ENCODE results near the gene MAPKAPK2. TPM values are rescaled to one million over a fixed set of nuclear protein-coding genes. Genes with fewer than 3 reads are reported as not detected.

The MAPKAPK2 gene
- total and polyA plus RNA-seq, 10 donors: 42.2 to 129 (median 94.2) TPM

GRCh38 chr1:206739411-206740076 lies 54.8 kb downstream of the MAPKAPK2 start:
- no peak overlapping the region for H3K4me3 ChIP-seq
- H3K4me1 ChIP-seq: peaks cover 23 to 86% (median 60%) of the 10 kb centered on the region in 6 donors
- DNase-seq: no peak
- 11 to 23% (median 21%) methylated on average over 5 of the region's 5 CpGs for WGBS, 5 donors
- TF ChIP-seq POLR2AphosphoS5 (IDR thresholded peaks at IDR 0.05) (peak in 1 of 3 donors; percentile 72), CTCF (IDR thresholded peaks at IDR 0.05 in 8 of 11, conservative IDR thresholded peaks at IDR 0.05 in 3 of 11) (no peak)
- H3K9me3 ChIP-seq: no peaks in the 10 kb centered on the region
- H3K27me3 ChIP-seq (replicated peaks in 1 of 7): no peaks in the 10 kb centered on the region
- peaks cover 0 to 34% (median 0%) of the 10 kb centered on the region in 6 donors for H3K36me3 ChIP-seq
- intact Hi-C loops (cut with DNase I; ENCODE audit: low total_unique reads): no loop called here
- peak overlapping the region in 7 of 8 donors; percentile 26 to 77 (median 58) for H3K27ac ChIP-seq

GRCh38 chr1:206741142-206741701 lies 56.5 kb downstream of the MAPKAPK2 start:
- peaks cover 23 to 78% (median 48%) of the 10 kb centered on the region in 6 donors for H3K4me1 ChIP-seq
- intact Hi-C loops (cut with DNase I; ENCODE audit: low total_unique reads): no loop called here
- no peak overlapping the region for H3K4me3 ChIP-seq
- peaks cover 0 to 17% (median 0%) of the 10 kb centered on the region in 6 donors for H3K36me3 ChIP-seq
- H3K9me3 ChIP-seq: no peaks in the 10 kb centered on the region
- 73 to 85% (median 84%) methylated on average over 6 of the region's 6 CpGs for WGBS, 5 donors
- TF ChIP-seq POLR2A (IDR thresholded peaks at IDR 0.05): no peak
- peak in 1 of 3 donors; percentile 21 for TF ChIP-seq POLR2AphosphoS5 (IDR thresholded peaks at IDR 0.05)
- no peak for TF ChIP-seq CTCF (IDR thresholded peaks at IDR 0.05 in 8 of 11, conservative IDR thresholded peaks at IDR 0.05 in 3 of 11)
- H3K27me3 ChIP-seq (replicated peaks in 1 of 7): no peaks in the 10 kb centered on the region
- no peak overlapping the region for H3K27ac ChIP-seq
- no peak for DNase-seq

- intact Hi-C loops (cut with DNase I; ENCODE audit: low total_unique reads): no loop called here
- peaks cover 16 to 62% (median 37%) of the 10 kb centered on the region in 6 donors for H3K4me1 ChIP-seq
- H3K4me3 ChIP-seq: no peak overlapping the region
- H3K27me3 ChIP-seq (replicated peaks in 1 of 7): no peaks in the 10 kb centered on the region
- H3K36me3 ChIP-seq: peaks cover 0 to under 1% (median 0%) of the 10 kb centered on the region in 6 donors
- no peaks in the 10 kb centered on the region for H3K9me3 ChIP-seq
- H3K27ac ChIP-seq: no peak overlapping the region
- 70 to 79% (median 74%) methylated on average over 13 of the region's 13 CpGs for WGBS, 5 donors
- peak in 1 of 3 donors; percentile 7 for TF ChIP-seq POLR2AphosphoS5 (IDR thresholded peaks at IDR 0.05)
- TF ChIP-seq CTCF (IDR thresholded peaks at IDR 0.05 in 8 of 11, conservative IDR thresholded peaks at IDR 0.05 in 3 of 11): no peak
- no peak for DNase-seq
Observed at GRCh38 chr1:206742719-206743383, 58.1 kb downstream of the MAPKAPK2 start.

- H3K9me3 ChIP-seq: no peaks in the 10 kb centered on the region
- H3K36me3 ChIP-seq: no peaks in the 10 kb centered on the region
- WGBS, 5 donors: 51 to 66% (median 57%) methylated on average over 4 of the region's 4 CpGs
- DNase-seq: no peak
- no peaks in the 10 kb centered on the region for H3K27me3 ChIP-seq (replicated peaks in 1 of 7)
- TF ChIP-seq POLR2AphosphoS5 (IDR thresholded peaks at IDR 0.05): peak in 1 of 3 donors; percentile 2
- TF ChIP-seq CTCF (IDR thresholded peaks at IDR 0.05 in 8 of 11, conservative IDR thresholded peaks at IDR 0.05 in 3 of 11): no peak
- no peak overlapping the region for H3K4me3 ChIP-seq
- intact Hi-C loops (cut with DNase I; ENCODE audit: low total_unique reads): no loop called here
- H3K27ac ChIP-seq: no peak overlapping the region
- peaks cover under 1 to 44% (median 24%) of the 10 kb centered on the region in 6 donors for H3K4me1 ChIP-seq
Observed at GRCh38 chr1:206744683-206745082, 60.0 kb downstream of the MAPKAPK2 start.

Measured in spleen (tissue), 11 donors.